ENCODE data around the gene AGAP3. TPM values are rescaled to one million over a fixed set of nuclear protein-coding genes. Genes with fewer than 3 reads are reported as not detected.

AGAP3 gene
- polyA plus RNA-seq, 1 of the 3 experiments (the other 2 are of a cell fraction): 126 TPM

DNA sequence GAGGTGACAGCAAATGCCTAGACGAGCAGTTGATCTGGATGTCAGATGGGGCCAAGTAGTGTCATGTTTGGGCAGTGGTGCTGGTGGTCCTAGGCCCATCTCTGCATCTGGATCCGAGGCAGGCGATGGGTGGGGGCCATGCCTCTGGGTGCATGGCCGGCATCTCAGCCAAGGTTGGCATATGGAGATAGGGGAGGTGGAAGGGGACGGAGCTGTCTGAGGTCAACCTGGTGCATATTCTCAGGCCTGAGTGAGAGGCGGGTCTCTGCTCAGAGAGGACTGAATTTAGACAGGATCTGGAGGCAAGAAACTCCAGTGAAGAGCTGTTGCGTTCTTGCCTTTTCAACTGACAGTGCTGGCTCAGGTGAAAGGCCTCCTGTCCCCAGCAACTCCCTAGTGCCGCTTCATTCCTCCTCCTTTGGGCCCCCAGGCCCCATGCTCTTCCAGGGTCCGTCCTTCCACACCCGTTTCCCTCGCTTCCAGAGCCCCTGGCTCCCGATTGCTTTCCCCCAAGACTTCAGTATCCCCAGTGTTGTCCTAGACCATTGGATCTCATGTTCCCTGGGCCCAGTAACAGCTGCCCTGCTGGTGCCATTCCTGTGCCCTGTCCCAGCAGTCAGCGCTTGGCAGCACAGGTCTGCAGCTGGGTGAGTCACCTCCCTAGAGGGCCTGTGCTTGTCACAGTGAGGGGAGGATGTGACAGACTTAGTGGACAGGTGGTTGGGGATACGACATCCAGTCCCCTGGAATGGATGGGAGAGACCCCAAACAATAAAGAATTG is 48.7 kb downstream of the AGAP3 start (continued):
- TF ChIP-seq, protein P1, sequence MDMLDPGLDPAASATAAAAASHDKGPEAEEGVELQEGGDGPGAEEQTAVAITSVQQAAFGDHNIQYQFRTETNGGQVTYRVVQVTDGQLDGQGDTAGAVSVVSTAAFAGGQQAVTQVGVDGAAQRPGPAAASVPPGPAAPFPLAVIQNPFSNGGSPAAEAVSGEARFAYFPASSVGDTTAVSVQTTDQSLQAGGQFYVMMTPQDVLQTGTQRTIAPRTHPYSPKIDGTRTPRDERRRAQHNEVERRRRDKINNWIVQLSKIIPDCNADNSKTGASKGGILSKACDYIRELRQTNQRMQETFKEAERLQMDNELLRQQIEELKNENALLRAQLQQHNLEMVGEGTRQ (IDR thresholded peaks at IDR 0.05; ENCODE audit: borderline replicate concordance, low read depth, low read length): no peak
- TF ChIP-seq NFIC (IDR thresholded peaks at IDR 0.05; ENCODE audit: borderline replicate concordance) (no peak), RXRA (IDR thresholded peaks at IDR 0.05; ENCODE audit: borderline replicate concordance, low read depth) (no peak)
- TF ChIP-seq, protein P2, sequence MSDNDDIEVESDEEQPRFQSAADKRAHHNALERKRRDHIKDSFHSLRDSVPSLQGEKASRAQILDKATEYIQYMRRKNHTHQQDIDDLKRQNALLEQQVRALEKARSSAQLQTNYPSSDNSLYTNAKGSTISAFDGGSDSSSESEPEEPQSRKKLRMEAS (IDR thresholded peaks at IDR 0.05; ENCODE audit: low read depth): no peak

DNA sequence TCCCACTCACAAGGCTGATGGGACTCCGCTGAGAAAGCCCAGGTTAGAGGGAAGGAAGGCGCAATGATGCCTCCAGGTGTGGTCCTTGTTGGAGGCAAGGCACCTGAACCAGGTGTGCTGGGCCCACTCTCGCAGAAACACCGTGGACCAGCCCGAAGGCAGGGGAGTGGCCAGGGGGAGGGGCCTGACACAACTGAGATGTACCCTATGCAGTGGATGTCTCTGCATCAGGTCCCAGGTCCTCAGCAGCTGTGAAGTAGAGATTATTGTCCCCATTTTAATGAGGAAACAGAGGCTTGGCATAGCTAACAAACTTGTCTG is 49.2 kb downstream of the AGAP3 start:
- H3K4me3 ChIP-seq (ENCODE audit: low read depth in 2 of 2, low read length in 1 of 2): no peak overlapping the region
- no peak for DNase-seq
- no peaks in the 10 kb centered on the region for H3K9me2 ChIP-seq
- H3K4me1 ChIP-seq (ENCODE audit: control insufficient read depth in 1 of 2, insufficient read depth in 2 of 2, low read depth in 1 of 2, low read length in 1 of 2): peaks cover 0 to 28% of the 10 kb centered on the region in 2 experiments; a peak in 1 of 4 replicates
- H3K36me3 ChIP-seq (replicated peaks in 1 of 2; ENCODE audit: control insufficient read depth in 1 of 2, insufficient read depth in 2 of 2, low read length in 1 of 2): peaks cover 9 to 92% of the 10 kb centered on the region in 2 experiments
- 95% methylated on average over 5 of the region's 5 CpGs for WGBS (ENCODE audit: low lambda C conversion rate)
- no peak overlapping the region for H2AFZ ChIP-seq (ENCODE audit: low read depth)
- H4K20me1 ChIP-seq (ENCODE audit: insufficient read depth): no peaks in the 10 kb centered on the region
- CTCF ChIA-PET: interaction anchor here (1.1 to 10.0 kb wide), 4 partner anchors 12 to 108 kb away, joined by 3 to 73 read pairs (median 18); partner anchors contain the start of gene GBX1
- TF ChIP-seq GABPA (IDR thresholded peaks at IDR 0.05; ENCODE audit: low read depth): no peak
- TF ChIP-seq JUND (IDR thresholded peaks at IDR 0.05): no peak
- TF ChIP-seq FOXJ3 (CRISPR knock-in tag; IDR thresholded peaks at IDR 0.05): no peak
- TF ChIP-seq MXI1 (IDR thresholded peaks at IDR 0.05; ENCODE audit: low read depth, low read length): no peak
- no peak overlapping the region for H3K4me2 ChIP-seq
- no peak overlapping the region for H3K9ac ChIP-seq
- no peaks in the 10 kb centered on the region for H3K79me2 ChIP-seq (ENCODE audit: insufficient read depth)
- H3F3A ChIP-seq (replicated peaks; ENCODE audit: insufficient read depth): no peaks in the 10 kb centered on the region
- POLR2A ChIA-PET: no interaction called here
- H3K27me3 ChIP-seq (ENCODE audit: insufficient read depth): no peaks in the 10 kb centered on the region
- no peaks in the 10 kb centered on the region for H3K9me3 ChIP-seq
- H3K27ac ChIP-seq (ENCODE audit: low read depth in 2 of 2, low read length in 1 of 2): no peak overlapping the region

DNA sequence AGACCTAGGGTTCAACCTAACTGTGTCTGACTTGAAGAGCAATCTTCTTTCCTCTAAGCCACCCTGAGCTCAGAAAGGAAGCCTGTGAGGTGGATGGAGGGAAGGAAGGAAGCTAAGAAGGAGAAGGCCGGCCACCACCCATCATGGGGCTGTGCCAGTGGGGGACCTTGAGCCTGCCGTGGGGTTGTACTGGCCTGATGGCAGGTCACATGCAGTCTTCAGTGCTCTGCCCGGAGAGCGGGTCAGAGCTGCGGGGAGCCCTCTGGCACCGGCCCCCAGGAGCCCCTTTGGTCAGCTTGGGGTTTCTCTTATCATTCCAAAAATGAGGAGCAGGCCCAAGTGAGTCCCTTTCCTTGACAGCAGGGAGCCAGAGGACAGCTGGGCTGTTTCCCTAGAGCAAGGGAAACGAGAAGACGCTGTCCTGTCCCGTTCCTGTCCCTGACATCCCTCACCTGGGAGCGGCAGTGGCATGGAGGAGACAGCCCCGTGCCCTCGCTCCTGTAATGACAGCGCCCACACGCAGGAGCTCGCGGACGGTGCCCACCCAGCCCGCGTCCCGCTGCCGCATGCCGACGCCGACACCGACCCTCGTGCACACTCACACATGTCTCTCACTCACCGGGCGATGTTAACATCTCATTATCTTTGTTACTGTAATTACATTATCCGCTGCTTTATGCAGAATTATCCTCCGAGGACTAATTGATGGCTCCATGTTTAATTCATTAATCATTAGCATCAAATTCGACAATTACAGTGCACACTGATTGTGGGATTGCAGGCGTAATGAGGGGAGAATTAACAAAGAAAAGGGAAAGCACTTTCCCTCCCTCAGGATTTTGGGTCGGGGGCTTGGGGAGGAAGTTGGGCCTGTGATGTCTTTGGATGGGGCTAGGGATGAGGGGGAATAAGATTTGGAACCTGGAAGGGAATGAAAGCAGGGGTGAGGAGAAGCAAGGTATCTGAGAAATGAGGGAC is 49.9 kb downstream of the AGAP3 start:
- H3K27me3 ChIP-seq (ENCODE audit: insufficient read depth): no peaks in the 10 kb centered on the region
- H3K9me2 ChIP-seq: no peaks in the 10 kb centered on the region
- no peak overlapping the region for H3K9ac ChIP-seq
- DNase-seq: no peak
- CTCF ChIA-PET: interaction anchor here (1.1 to 10.0 kb wide), 6 partner anchors 12 to 108 kb away, joined by 3 to 73 read pairs (median 8); partner anchors contain the start of gene GBX1
- H2AFZ ChIP-seq (ENCODE audit: low read depth): no peak overlapping the region
- 95% methylated on average over 31 of the region's 33 CpGs for WGBS (ENCODE audit: low lambda C conversion rate)
- H3K27ac ChIP-seq (ENCODE audit: low read depth in 2 of 2, low read length in 1 of 2): no peak overlapping the region
- no peak for TF ChIP-seq YY1 (IDR thresholded peaks at IDR 0.05; ENCODE audit: low read depth)
- no peak for TF ChIP-seq EZH2phosphoT487 (IDR thresholded peaks at IDR 0.05; ENCODE audit: borderline replicate concordance, low read depth)
- TF ChIP-seq MEF2A (IDR thresholded peaks at IDR 0.05; ENCODE audit: borderline replicate concordance, low read depth): no peak
- TF ChIP-seq SMC3 (IDR thresholded peaks at IDR 0.05; ENCODE audit: low read depth, low read length): no peak
- TF ChIP-seq JUND (IDR thresholded peaks at IDR 0.05): no peak
- TF ChIP-seq GATA2 (CRISPR knock-in tag; IDR thresholded peaks at IDR 0.05): no peak
- TF ChIP-seq TAF1 (IDR thresholded peaks at IDR 0.05; ENCODE audit: borderline replicate concordance, low read depth, low read length): no peak
- TF ChIP-seq FOXJ3 (CRISPR knock-in tag; IDR thresholded peaks at IDR 0.05): no peak
- H4K20me1 ChIP-seq (ENCODE audit: insufficient read depth): no peaks in the 10 kb centered on the region
- H3K4me2 ChIP-seq: no peak overlapping the region
- H3K9me3 ChIP-seq: no peaks in the 10 kb centered on the region
- POLR2A ChIA-PET: no interaction called here
- peaks cover 10 to 93% of the 10 kb centered on the region in 2 experiments for H3K36me3 ChIP-seq (replicated peaks in 1 of 2; ENCODE audit: control insufficient read depth in 1 of 2, insufficient read depth in 2 of 2, low read length in 1 of 2)
- H3K4me3 ChIP-seq (ENCODE audit: low read depth in 2 of 2, low read length in 1 of 2): no peak overlapping the region
- peaks cover 0 to 28% of the 10 kb centered on the region in 2 experiments; a peak in 1 of 4 replicates for H3K4me1 ChIP-seq (ENCODE audit: control insufficient read depth in 1 of 2, insufficient read depth in 2 of 2, low read depth in 1 of 2, low read length in 1 of 2)
- H3K79me2 ChIP-seq (ENCODE audit: insufficient read depth): no peaks in the 10 kb centered on the region
- H3F3A ChIP-seq (replicated peaks; ENCODE audit: insufficient read depth): no peaks in the 10 kb centered on the region

All from SK-N-SH (cell line).